Measurements from ENCODE around the gene NMRK2.
"Not testable (repeated sequence)": the region's sequence is repeated elsewhere in the genome, so short reads cannot be mapped to it uniquely, and the experiment has no call there.

Gene NMRK2, protein sequence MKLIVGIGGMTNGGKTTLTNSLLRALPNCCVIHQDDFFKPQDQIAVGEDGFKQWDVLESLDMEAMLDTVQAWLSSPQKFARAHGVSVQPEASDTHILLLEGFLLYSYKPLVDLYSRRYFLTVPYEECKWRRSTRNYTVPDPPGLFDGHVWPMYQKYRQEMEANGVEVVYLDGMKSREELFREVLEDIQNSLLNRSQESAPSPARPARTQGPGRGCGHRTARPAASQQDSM

DNA sequence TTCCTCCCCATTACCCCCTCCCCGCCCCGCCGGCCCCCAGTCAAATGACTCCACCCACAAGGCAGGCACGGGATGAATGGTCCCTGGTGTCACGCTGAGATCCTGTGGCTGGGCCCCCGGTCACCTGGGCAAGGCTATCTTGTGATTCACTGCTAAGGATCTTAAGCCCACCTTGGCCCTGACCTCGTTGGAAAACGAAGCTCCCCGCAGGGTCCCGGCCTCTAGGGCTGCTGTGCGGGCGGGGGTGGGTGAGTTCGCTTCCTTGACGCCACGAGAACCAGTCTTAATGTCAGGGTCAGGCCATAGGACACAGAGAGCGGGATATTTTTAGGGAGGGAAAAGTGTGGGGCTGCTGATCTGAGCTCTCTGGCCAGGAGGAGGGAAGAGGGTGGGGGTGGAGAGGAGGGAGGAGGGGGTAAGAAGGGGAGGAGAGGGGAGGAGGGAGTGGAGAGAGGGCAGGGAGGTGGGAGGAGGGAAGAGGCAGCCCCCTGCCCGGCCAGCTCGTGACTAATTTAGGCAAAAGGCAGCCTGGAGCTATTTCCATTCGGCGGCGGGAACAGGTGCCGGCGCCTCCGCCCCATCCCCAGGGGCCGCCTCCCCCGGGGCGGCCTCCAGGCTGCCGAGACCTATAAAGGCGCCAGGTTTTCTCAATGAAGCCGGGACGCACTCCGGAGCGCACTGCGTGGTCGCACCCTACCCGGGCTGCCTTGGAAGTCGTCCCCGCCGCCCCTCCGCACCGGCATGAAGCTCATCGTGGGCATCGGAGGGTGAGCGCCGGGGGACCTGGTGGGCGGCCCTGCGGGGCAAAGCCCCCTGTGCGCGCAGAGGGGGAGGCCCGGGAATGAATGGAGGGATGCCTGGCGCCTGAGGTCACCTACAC, at the start of gene NMRK2:
NMRK2 (plus strand) TSS at position 139 of the 880 bp plus-strand sequence; CDS start at position 742, 603 bp downstream.
- H3K4me1 ChIP-seq (ENCODE audit: control insufficient read depth in 1 of 2, insufficient read depth in 1 of 2, low read depth in 1 of 2, low read length in 1 of 2) = no peaks in the 10 kb centered on the region
- no peak within 1 kb of the TSS for H3K27ac ChIP-seq
- TF ChIP-seq, protein P1, sequence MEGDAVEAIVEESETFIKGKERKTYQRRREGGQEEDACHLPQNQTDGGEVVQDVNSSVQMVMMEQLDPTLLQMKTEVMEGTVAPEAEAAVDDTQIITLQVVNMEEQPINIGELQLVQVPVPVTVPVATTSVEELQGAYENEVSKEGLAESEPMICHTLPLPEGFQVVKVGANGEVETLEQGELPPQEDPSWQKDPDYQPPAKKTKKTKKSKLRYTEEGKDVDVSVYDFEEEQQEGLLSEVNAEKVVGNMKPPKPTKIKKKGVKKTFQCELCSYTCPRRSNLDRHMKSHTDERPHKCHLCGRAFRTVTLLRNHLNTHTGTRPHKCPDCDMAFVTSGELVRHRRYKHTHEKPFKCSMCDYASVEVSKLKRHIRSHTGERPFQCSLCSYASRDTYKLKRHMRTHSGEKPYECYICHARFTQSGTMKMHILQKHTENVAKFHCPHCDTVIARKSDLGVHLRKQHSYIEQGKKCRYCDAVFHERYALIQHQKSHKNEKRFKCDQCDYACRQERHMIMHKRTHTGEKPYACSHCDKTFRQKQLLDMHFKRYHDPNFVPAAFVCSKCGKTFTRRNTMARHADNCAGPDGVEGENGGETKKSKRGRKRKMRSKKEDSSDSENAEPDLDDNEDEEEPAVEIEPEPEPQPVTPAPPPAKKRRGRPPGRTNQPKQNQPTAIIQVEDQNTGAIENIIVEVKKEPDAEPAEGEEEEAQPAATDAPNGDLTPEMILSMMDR (IDR thresholded peaks at IDR 0.05) = no peak
- no peaks in the 10 kb centered on the region for H3K36me3 ChIP-seq
- no peak within 1 kb of the TSS for H3K4me3 ChIP-seq (ENCODE audit: low read depth in 1 of 2, low read length in 1 of 2)
- no peaks in the 10 kb centered on the region for H3K9me3 ChIP-seq
- peaks cover 60% of the 10 kb centered on the region for H3K27me3 ChIP-seq

DNA sequence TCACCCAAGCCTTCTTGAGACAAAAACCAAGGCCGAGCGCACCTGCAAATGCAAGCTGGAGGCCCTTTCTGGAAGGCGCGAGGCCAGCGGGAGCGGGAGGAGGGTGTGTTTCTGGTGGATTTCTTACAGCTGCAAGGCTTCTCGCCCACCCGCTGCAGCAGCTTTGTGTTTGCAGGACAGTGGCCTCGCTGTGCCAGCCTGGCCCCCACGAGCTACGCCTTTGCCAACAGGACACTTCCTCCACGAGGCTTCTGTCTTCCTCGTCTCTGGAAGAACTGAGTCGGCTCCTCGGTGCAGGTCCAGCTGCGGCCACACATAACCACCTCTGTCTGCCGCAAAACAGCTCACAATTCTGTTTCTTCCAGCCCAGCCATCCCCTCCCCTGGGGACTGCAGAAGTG, 42.3 kb upstream of the NMRK2 start:
- Histone ChIP-seq H3K4me1 (ENCODE audit: control insufficient read depth in 1 of 2, insufficient read depth in 1 of 2, low read depth in 1 of 2, low read length in 1 of 2) (no peaks in the 10 kb centered on the region), H3K36me3 (no peaks in the 10 kb centered on the region), H3K9me3 (no peaks in the 10 kb centered on the region), H3K27me3 (no peaks in the 10 kb centered on the region), H3K27ac (no peak overlapping the region), H3K4me3 (ENCODE audit: low read depth in 1 of 2, low read length in 1 of 2) (no peak overlapping the region)
- TF ChIP-seq, protein P1 (IDR thresholded peaks at IDR 0.05) = no peak

DNA sequence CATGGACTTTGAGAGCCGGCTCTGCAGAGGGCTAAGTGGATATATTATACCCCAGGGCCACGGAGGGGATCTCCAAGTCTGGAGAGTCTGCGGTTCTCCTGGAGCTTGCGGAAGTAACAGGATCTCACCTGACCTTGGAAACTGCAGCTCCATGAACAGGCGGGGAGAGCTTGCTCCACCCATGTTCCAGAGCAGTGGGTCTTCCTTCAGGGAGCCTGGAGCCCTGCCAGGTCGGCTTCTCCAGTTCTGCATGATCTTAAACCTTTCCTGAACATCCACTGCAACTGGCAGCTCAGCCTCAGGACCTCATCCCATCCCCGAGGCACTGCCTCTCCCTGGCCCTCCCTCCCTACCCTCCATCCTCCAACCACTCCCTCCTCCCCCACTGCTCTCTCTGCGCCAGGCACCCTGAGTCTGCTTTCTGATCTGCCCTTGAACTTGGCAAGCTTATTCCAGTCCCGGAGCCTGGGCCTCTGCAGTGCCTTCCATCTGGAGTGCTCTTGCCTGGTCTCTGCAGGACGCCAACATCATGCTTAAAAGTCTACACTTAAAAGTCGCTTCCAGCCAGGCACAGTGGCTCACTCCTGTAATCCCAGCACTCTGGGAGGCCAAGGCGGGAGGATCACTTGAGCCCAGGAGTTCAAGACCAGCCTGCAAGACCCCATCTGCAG, 39.2 kb upstream of the NMRK2 start:
- Histone ChIP-seq H3K27ac (no peak overlapping the region), H3K27me3 (no peaks in the 10 kb centered on the region), H3K4me3 (ENCODE audit: low read depth in 1 of 2, low read length in 1 of 2) (no peak overlapping the region), H3K36me3 (no peaks in the 10 kb centered on the region), H3K4me1 (ENCODE audit: control insufficient read depth in 1 of 2, insufficient read depth in 1 of 2, low read depth in 1 of 2, low read length in 1 of 2) (no peaks in the 10 kb centered on the region), H3K9me3 (no peaks in the 10 kb centered on the region)
- TF ChIP-seq, protein P1 (IDR thresholded peaks at IDR 0.05) = no peak

DNA sequence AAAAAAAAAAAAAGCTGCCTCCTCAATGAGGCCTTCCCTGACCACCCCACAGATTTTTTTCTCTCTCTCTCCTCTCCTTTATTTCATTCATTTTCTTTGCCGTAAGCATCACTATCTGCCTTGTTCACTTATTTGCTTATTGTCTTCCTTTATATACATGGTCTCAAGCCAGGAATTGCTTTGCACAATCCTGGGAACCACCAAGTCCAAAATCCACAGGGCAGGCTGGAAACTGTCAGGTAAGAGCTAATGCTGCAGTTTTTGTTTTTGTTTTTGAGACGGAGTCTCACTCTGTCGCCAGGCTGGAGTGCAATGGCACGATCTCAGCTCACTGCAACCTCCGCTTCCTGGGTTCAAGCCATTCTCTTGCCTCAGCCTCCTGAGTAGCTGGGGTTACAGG, 37.9 kb upstream of the NMRK2 start:
- not testable (repeated sequence) for H3K9me3 ChIP-seq; H3K27ac ChIP-seq; H3K36me3 ChIP-seq; H3K27me3 ChIP-seq; H3K4me3 ChIP-seq (ENCODE audit: low read depth in 1 of 2, low read length in 1 of 2); H3K4me1 ChIP-seq (ENCODE audit: control insufficient read depth in 1 of 2, insufficient read depth in 1 of 2, low read depth in 1 of 2, low read length in 1 of 2)

DNA sequence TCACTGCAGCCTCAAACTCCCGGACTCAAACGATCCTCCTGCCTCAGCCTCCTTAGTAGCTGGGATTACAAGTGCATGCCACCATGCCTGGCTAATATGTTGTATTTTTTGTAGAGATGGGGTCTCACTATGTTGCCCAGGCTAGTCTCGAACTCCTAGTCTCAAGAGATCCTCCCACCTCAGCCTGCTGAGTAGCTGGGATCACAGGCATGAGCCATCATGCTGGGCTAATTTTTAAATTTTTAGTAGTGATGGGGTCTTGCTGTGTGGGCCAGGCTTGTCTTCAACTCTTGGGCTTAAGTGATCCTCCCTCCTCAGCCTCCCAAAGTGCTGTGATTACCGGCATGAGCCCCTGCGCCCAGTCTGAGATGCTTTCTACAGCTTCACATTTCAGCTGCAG, 37.1 kb upstream of the NMRK2 start:
- TF ChIP-seq, protein P1 (IDR thresholded peaks at IDR 0.05) = no peak
- H3K9me3 ChIP-seq = no peaks in the 10 kb centered on the region
- no peak overlapping the region for H3K27ac ChIP-seq
- H3K4me1 ChIP-seq (ENCODE audit: control insufficient read depth in 1 of 2, insufficient read depth in 1 of 2, low read depth in 1 of 2, low read length in 1 of 2) = no peaks in the 10 kb centered on the region
- H3K27me3 ChIP-seq = no peaks in the 10 kb centered on the region
- H3K36me3 ChIP-seq = no peaks in the 10 kb centered on the region
- H3K4me3 ChIP-seq (ENCODE audit: low read depth in 1 of 2, low read length in 1 of 2) = no peak overlapping the region

All from neutrophil (primary cell).